NCI-H128 (cell line): ENCODE measurements around the gene NCOA1.
"Not testable (repeated sequence)": the region's sequence is repeated elsewhere in the genome, so short reads cannot be mapped to it uniquely, and the experiment has no call there.

ENCODE experiments used
- DNase-seq: peaks from one replicate; lab custom pipeline; 2025; ENCODE audit not compliant: unreplicated experiment; lab: John Stamatoyannopoulos, UW

NCOA1 gene

DNA sequence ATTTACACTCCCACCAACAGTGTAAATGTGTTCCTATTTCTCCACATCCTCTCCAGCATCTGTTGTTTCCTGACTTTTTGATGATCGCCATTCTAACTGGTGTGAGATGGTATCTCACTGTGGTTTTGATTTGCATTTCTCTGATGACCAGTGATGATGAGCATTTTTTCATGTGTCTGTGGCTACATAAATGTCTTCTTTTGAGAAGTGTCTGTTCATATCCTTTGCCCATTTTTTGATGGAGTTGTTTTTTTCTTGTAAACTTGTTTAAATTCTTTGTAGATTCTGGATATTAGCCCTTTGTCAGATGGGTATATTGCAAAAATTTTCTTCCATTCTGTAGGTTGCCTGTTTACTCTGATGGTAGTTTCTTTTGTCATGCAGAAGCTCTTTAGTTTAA, 41.0 kb downstream of the NCOA1 start:
- DNase-seq = not testable (repeated sequence)

DNA sequence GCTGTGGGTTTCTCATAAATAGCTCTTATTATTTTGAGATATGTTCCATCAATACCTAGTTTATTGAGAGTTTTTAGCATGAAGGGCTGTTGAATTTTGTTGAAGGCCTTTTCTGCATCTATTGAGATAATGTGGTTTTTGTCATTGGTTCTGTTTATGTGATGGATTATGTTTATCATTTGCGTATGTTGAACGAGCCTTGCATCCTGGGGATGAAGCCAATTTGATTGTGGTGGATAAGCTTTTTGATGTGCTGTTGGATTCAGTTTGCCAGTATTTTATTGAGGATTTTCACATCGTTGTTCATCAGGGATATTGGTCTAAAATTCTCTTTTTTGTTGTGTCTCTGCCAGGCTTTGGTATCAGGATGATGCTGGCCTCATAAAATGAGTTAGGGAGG, 42.5 kb downstream of the NCOA1 start:
- DNase-seq = not testable (repeated sequence)

DNA sequence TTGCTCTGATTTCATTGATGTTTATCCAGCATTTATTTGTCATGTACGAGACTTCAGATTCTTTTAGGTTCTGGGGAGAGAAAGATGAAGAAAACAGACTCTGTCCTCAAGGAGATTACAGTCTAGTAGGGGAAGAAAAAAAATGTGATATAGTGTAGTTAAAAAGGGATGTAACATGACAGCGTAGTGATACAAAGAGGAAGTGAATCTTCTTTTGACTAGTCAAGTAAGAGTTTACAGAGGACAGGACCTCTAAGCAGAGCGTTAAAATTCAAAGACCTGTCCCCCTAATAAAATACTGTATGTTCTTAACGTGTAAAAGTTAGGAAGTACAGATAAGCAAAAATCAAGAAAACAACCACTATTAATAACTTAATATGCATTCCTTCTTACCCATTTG, 47.7 kb downstream of the NCOA1 start:
- DNase-seq = no peak

- DNase-seq = no peak
Measured at GRCh38 chr2:24539258-24539657, 48.2 kb downstream of the NCOA1 start.

DNA sequence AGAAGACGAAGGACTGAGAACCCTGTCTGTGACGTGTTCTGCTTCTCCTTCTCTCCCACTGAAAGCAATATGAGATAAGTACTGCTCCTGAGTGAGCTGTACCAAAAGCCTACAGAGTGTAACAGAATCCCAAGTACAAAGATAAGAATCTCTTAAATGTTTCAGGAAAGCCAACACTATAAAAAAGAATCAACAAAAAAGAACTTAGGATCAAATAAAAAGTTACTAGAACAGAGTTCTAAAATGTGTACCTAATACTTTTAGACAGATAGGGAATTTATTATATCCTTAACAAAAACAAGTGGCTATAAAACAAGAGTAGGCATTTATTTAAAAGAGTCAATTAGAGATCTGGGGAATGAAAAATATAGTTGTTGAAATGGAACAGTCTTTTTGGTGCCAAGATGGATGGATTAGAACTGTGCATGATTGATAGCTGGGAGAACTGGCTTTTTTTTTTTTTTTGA, 49.0 kb downstream of the NCOA1 start:
- DNase-seq = no peak

DNA sequence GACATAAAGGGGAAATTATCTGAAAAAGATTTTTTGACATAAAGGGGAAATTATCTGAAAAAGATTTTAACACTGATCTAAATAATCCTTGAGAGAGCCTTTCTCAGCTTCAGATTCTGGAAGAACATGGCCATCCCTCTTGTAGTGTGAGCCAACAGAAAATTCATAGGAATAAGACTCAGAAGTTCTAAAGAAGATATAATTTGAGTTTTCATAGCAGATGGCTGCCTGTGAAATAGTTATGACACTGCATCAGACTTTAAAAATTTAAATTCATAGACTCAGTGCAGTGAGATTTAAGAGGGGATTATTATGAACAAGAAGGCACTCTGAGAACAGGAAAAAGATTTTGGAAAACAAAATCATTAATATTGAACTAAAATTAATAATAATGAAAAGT, 50.6 kb downstream of the NCOA1 start:
- DNase-seq = no peak

DNA sequence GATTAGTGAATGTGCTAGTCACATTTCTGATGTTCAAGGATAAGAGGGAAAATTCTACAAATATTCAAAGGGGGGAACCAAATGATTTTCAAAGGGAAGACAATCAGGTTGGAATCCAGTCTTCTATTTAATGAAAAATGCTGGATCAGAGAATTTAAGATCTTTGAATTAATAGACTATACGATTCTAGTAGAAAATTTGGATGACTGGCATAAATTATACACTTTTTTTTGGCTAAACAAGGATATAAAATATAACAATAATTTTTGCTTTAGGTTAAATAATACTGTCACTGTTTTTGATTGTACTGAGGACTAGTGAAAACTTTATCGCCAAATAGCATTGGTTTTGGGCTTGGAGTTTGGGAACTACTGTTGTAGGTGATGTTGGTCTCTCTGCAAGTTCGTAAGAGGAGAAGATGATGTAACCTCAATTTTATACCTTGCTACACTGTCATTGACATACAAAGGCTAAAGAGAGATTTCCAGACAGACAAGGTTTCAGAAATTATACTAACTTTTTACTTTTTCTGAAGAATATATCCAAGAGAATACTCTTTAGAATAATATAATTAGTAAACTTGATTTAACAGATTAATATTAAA, 51.3 kb downstream of the NCOA1 start:
- DNase-seq = no peak

DNA sequence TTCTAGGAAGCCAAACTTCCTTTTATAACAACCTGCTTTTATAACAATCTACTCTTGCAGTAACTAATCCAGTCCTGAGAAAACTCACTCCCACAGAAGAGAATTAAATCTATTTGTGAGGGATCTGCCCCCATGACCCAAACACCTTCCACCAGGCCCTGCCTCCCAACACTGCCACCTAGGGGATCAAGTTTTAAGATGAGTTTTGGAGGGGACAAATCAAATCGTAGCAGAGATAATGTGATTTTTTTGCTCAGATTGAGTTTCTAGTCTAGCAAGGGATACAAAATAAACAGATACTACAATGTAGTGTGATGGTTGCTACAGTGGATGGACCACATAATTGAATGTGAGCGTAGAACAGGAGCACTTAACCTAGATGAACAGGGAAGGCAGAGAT, 52.2 kb downstream of the NCOA1 start:
- no peak for DNase-seq

DNA sequence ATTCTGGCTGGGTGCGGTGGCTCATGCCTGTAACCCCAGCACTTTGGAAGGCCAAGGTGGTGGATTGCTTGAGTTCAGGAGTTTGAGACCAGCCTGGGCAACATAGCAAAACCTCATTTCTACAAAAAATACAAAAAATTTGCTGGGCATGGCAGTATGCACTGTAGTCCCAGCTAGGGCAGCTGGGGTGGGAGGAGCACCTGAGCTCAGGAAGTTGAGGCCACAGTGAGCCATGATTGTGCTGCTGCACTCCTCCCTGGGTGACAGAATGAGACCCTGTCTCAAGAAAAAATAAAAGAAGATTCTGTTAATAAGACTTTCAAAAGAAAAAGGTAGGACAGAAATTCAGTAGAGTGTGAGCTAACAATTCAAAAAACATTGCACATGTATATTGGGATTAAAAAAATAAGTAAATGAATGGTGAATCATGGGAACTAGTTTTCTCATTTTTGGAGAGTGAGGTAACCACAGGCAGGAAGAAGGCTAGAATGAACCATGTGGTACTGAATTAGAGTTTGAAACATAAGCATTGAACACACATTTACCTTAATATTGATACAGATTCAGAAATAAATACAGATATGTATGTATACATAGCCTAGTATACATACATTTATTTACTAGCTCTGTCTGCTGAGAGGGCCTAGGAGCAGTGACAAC, 53.5 kb downstream of the NCOA1 start:
- DNase-seq = no peak

DNA sequence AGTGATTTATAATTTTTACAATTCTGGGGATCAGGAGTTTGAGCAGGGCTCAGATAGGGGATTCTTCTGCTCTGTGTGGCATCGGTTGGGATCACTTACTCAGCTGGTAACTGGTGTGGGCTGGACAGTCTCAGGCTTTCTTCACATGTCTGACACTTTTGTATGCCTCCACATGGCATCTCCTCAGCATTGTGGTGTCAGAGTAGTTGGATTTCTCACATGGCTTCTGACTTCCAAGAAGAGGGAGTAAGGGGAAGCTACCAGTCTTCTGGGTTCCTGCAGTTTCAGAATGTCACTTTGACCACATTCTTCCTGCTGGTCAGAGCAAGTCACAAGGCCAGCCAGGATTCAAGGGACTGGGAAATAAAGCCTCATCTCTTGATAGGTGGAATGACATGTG, 55.6 kb downstream of the NCOA1 start:
- no peak for DNase-seq

GRCh38 chr2:24548058-24548457, 57.0 kb downstream of the NCOA1 start:
- no peak for DNase-seq

GRCh38 chr2:24550301-24550700, 59.2 kb downstream of the NCOA1 start:
- not testable (repeated sequence) for DNase-seq

- no peak for DNase-seq
Measured at GRCh38 chr2:24551016-24551415, 60.0 kb downstream of the NCOA1 start.

- no peak for DNase-seq
Measured at GRCh38 chr2:24552836-24553235, 61.8 kb downstream of the NCOA1 start.

GRCh38 chr2:24558781-24559472, 67.9 kb downstream of the NCOA1 start:
- no peak for DNase-seq

DNA sequence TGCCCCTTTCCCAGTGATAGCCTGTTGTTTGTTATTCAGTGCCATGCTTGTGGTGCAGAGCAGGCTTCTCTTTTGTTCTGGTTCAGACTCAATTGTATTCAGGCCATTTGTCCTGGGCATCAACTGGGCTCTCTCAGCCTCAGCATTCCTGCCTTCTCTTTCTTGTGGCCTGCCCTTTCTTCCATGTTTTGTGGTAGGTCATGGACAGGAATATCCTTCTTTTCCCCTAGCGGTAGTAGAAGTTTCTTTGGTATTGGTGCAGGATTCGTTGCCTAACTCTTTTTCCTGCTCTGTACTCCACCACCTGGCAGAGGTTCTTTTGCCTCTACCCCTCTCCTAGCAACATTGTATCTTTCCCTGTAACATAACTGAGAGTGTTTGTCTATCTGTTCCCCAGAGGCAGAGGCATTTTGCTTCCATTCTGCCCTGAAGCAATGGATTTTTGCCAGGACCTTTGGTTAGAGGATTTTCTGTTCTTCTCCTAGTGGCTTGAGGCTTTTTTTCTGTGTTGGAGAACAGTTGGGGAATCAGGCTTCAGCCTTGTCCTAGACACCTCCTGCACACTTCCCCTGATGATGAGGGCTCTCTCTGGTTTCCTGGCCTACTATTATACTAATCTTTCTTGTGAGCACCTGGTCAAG, 68.5 kb downstream of the NCOA1 start:
- no peak for DNase-seq

DNA sequence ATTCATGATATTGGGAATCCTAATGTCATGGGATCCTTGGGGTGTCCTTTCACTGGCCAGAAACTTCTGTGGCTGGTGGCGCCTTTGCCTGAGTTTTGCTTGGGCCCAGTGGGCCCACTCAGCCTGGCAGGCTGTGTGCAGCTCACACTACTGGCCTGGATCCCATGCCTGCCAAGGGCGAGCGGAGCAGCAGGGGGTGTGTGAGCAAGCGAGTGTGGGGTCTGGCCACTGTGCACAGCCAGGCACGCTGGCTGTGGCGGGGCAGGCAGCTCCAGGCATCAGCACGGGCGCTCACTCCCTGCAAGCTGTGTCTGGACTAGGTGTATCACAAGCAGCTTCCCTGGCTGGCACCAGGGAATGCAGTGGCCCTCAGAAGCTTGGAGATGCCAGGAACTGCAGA, 74.5 kb downstream of the NCOA1 start:
- DNase-seq = no peak

- no peak for DNase-seq
Measured at GRCh38 chr2:24566209-24566608, 75.2 kb downstream of the NCOA1 start.

GRCh38 chr2:24566630-24567029, 75.6 kb downstream of the NCOA1 start:
- no peak for DNase-seq

- DNase-seq = no peak
Measured at GRCh38 chr2:24568551-24568950, 77.5 kb downstream of the NCOA1 start.

- DNase-seq = not testable (repeated sequence)
Measured at GRCh38 chr2:24569565-24569964, 78.5 kb downstream of the NCOA1 start.

- DNase-seq = no peak
Measured at GRCh38 chr2:24570225-24570624, 79.2 kb downstream of the NCOA1 start.
